SK-N-SH (cell line): Measurements from ENCODE around the gene TCAF1. TPM values are rescaled to one million over a fixed set of nuclear protein-coding genes. Genes with fewer than 3 reads are reported as not detected.

Experiments
- CTCF ChIA-PET: fragments of 300-600, 350-600 bp; formaldehyde crosslinking; extraction: SDS; loops from one replicate; lab custom pipeline; 2021; lab: Yijun Ruan, JAX
- POLR2A ChIA-PET: fragments of 350-600 bp; sonication (Branson Sonifier 250); formaldehyde crosslinking; extraction: SDS; loops from one replicate; lab custom pipeline; 2020; ENCODE audit warnings: antibody characterized with exemption, inconsistent platforms; lab: Yijun Ruan, JAX
- DNase-seq: peaks from one replicate; pipeline ENCODE4 v3.0.0; 2012
- H2AFZ ChIP-seq: fragments of 200-600 bp; sonication (generic); 2 replicates; pipeline ENCODE4 v1.8.1; 2016; ENCODE audit warnings: antibody characterized with exemption, mild to moderate bottlenecking, low read depth
- H3F3A ChIP-seq: fragments of 200-600 bp; sonication (generic); replicated peaks from 2 replicates; pipeline ENCODE3; 2016; ENCODE audit warnings: antibody characterized with exemption, mild to moderate bottlenecking; ENCODE audit not compliant: insufficient read depth
- H3K27ac ChIP-seq, 2 experiments: fragments of 200-500 bp in 1 of 2; fragments of 200-600 bp in 1 of 2; sonication (Bioruptor generic) in 1 of 2; sonication (generic), shearing (Covaris generic) in 1 of 2; 2 replicates each; pipeline versions ENCODE4 v1.5.1 to v1.6.1; 2014 to 2016; ENCODE audit warnings: low read depth in 2 of 2, inconsistent platforms in 1 of 2, low read length in 1 of 2, mild to moderate bottlenecking in 1 of 2, mixed read lengths in 1 of 2
- H3K27me3 ChIP-seq: fragments of 200-600 bp; sonication (generic), shearing (Covaris generic); 2 replicates; pipeline ENCODE4 v1.6.1; 2016; ENCODE audit warnings: mixed run types; ENCODE audit not compliant: insufficient read depth
- H3K36me3 ChIP-seq, 2 experiments: fragments of 200-500 bp in 1 of 2; fragments of 200-600 bp in 1 of 2; sonication (Bioruptor generic) in 1 of 2; sonication (generic) in 1 of 2; replicated peaks in 1 of 2; 2 replicates each; pipeline versions ENCODE3 to v1.5.1; 2014 to 2016; ENCODE audit warnings: low read length in 1 of 2, mild to moderate bottlenecking in 1 of 2; ENCODE audit not compliant: insufficient read depth in 2 of 2, control insufficient read depth in 1 of 2
- H3K4me1 ChIP-seq, 2 experiments: fragments of 200-500 bp in 1 of 2; fragments of 200-600 bp in 1 of 2; sonication (Bioruptor generic) in 1 of 2; sonication (generic), shearing (Covaris generic) in 1 of 2; 2 replicates each; pipeline versions ENCODE4 v1.5.1 to v1.6.1; 2014 to 2016; ENCODE audit warnings: low read depth in 1 of 2, low read length in 1 of 2, mixed run types in 1 of 2; ENCODE audit not compliant: insufficient read depth in 2 of 2, control insufficient read depth in 1 of 2
- H3K4me2 ChIP-seq: fragments of 200-600 bp; sonication (generic), shearing (Covaris generic); 2 replicates; pipeline ENCODE4 v1.6.1; 2017; ENCODE audit warnings: mixed run types
- H3K4me3 ChIP-seq, 2 experiments: fragments of 200-500 bp in 1 of 2; fragments of 200-600 bp in 1 of 2; sonication (Bioruptor generic) in 1 of 2; sonication (generic), shearing (Covaris generic) in 1 of 2; 2 replicates each; pipeline versions ENCODE4 v1.5.1 to v1.8.1; 2014 to 2016; ENCODE audit warnings: low read depth in 2 of 2, inconsistent platforms in 1 of 2, low read length in 1 of 2, mild to moderate bottlenecking in 1 of 2, mixed read lengths in 1 of 2, moderate library complexity in 1 of 2
- H3K79me2 ChIP-seq: fragments of 200-600 bp; sonication (generic); 2 replicates; pipeline ENCODE4 v1.8.1; 2017; ENCODE audit warnings: mild to moderate bottlenecking; ENCODE audit not compliant: insufficient read depth
- H3K9ac ChIP-seq: fragments of 200-600 bp; sonication (generic); 2 replicates; pipeline ENCODE4 v1.6.1; 2017; ENCODE audit warnings: mixed run types
- H3K9me2 ChIP-seq: fragments of 200-600 bp; sonication (generic); 2 replicates; pipeline ENCODE4 v1.6.1; 2017; ENCODE audit warnings: mixed run types
- H3K9me3 ChIP-seq: fragments of 200-600 bp; sonication (generic); 2 replicates; pipeline ENCODE4 v1.6.1; 2017; ENCODE audit warnings: mixed run types, mild to moderate bottlenecking, moderate library complexity
- H4K20me1 ChIP-seq: fragments of 200-600 bp; sonication (generic); 2 replicates; pipeline ENCODE4 v1.6.1; 2017; ENCODE audit warnings: mild to moderate bottlenecking, mixed run types; ENCODE audit not compliant: insufficient read depth
- CHD2 ChIP-seq: fragments of 150-350 bp; IDR thresholded peaks from 2 replicates; pipeline ENCODE4 v1.6.1; 2018; ENCODE audit warnings: low read length; ENCODE audit not compliant: partially characterized antibody
- ELF1 ChIP-seq: IDR thresholded peaks from 2 replicates; pipeline ENCODE4 v1.4.0; 2012
- FOSL2 ChIP-seq: IDR thresholded peaks from 2 replicates; pipeline ENCODE4 v1.4.0; 2012; ENCODE audit warnings: low read depth, mild to moderate bottlenecking, moderate library complexity, borderline replicate concordance
- FOXJ3 ChIP-seq: sonication (generic); formaldehyde crosslinking; IDR thresholded peaks from 2 replicates; pipeline ENCODE4 v1.5.1; 2020; ENCODE audit warnings: mild to moderate bottlenecking, missing genetic modification reagents
- GABPA ChIP-seq: IDR thresholded peaks from 2 replicates; pipeline ENCODE4 v1.4.0; 2012; ENCODE audit warnings: low read depth, mild to moderate bottlenecking
- GATA2 ChIP-seq: sonication (generic); formaldehyde crosslinking; IDR thresholded peaks from 2 replicates; pipeline ENCODE4 v1.5.0; 2020; ENCODE audit warnings: mild to moderate bottlenecking, missing genetic modification reagents
- JUND ChIP-seq: IDR thresholded peaks from 2 replicates; pipeline ENCODE4 v1.4.0; 2012
- MEF2A ChIP-seq: IDR thresholded peaks from 2 replicates; pipeline ENCODE4 v1.4.0; 2012; ENCODE audit warnings: low read depth, borderline replicate concordance
- NRF1 ChIP-seq: IDR thresholded peaks from 2 replicates; pipeline ENCODE4 v1.6.1; 2012; ENCODE audit warnings: low read depth, mild to moderate bottlenecking, low read length
- POLR2AphosphoS5 ChIP-seq: IDR thresholded peaks from 2 replicates; pipeline ENCODE4 v1.6.1; 2012; ENCODE audit warnings: low read depth, low read length
- RAD21 ChIP-seq: IDR thresholded peaks from 2 replicates; pipeline ENCODE4 v1.6.1; 2012; ENCODE audit warnings: mild to moderate bottlenecking, low read length
- RXRA ChIP-seq: IDR thresholded peaks from 2 replicates; pipeline ENCODE4 v1.4.0; 2012; ENCODE audit warnings: low read depth, mild to moderate bottlenecking, borderline replicate concordance
- SIN3A ChIP-seq: IDR thresholded peaks from 2 replicates; pipeline ENCODE4 v1.6.1; 2012; ENCODE audit warnings: low read depth, mild to moderate bottlenecking, low read length, moderate library complexity, borderline replicate concordance
- SMC3 ChIP-seq: IDR thresholded peaks from 2 replicates; pipeline ENCODE4 v1.6.1; 2012; ENCODE audit warnings: low read depth, low read length, improper control_type of control experiment
- TAF1 ChIP-seq: IDR thresholded peaks from 2 replicates; pipeline ENCODE4 v1.6.1; 2012; ENCODE audit warnings: low read depth, mild to moderate bottlenecking, low read length, moderate library complexity, borderline replicate concordance
- TCF12 ChIP-seq: IDR thresholded peaks from 2 replicates; pipeline ENCODE4 v1.4.0; 2012
- YY1 ChIP-seq: IDR thresholded peaks from 2 replicates; pipeline ENCODE4 v1.4.0; 2012; ENCODE audit warnings: low read depth, mild to moderate bottlenecking
- WGBS: methylation state at CpG from one replicate; pipeline ENCODE4 v1.1.6; 2017; ENCODE audit warnings: low lambda C conversion rate; 5-methylcytosine and 5-hydroxymethylcytosine counted together
- polyA plus RNA-seq, 3 experiments: library from polyadenylated mRNA; depleted of rRNA; stranded (reverse); fragments of >200 nt; gene quantifications; 2 replicates each; pipeline ENCODE4 v1.2.3, GENCODE V29; 2012
- TF ChIP-seq, protein P1 (sequence below): IDR thresholded peaks from 2 replicates; pipeline ENCODE4 v1.6.1; 2012; ENCODE audit warnings: mild to moderate bottlenecking, low read depth, low read length, moderate library complexity
- TF ChIP-seq, protein P2 (sequence below): fragments of 200-600 bp; sonication (generic); IDR thresholded peaks from 2 replicates; pipeline ENCODE4 v1.6.1; 2017; ENCODE audit warnings: antibody characterized with exemption, mild to moderate bottlenecking, moderate library complexity
- TF ChIP-seq, protein P3 (sequence below): IDR thresholded peaks from 2 replicates; pipeline ENCODE4 v1.4.0; 2012; ENCODE audit warnings: low read depth, borderline replicate concordance
- TF ChIP-seq, protein P4 (sequence below): fragments of 150-350 bp; IDR thresholded peaks from 2 replicates; pipeline ENCODE4 v1.6.1; 2017; ENCODE audit warnings: antibody characterized with exemption, low read length, low read depth, borderline replicate concordance

TCAF1 gene
- polyA plus RNA-seq, 1 of the 3 experiments (the other 2 are of a cell fraction): 59.0 TPM

DNA sequence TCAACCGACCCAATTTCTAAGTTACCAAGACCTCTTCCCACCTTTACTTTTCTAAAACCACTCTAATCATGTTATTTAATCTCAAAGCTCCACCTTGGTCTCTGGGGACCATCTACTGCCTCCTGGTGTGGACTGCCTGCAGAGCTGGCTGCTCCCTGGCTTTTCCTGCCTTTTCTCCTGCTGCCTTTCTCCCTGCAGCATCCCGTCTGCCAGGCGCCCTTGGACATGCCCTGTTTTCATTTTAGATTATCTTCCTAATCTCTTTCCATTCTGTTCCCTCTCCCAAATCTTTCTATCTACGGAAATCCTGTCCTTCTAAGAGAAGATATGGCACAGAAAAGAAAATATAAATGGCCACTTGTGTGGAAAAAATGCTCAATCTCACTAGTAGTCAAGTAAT is 23.1 kb downstream of the TCAF1 start (continued):
- TF ChIP-seq, protein P1, sequence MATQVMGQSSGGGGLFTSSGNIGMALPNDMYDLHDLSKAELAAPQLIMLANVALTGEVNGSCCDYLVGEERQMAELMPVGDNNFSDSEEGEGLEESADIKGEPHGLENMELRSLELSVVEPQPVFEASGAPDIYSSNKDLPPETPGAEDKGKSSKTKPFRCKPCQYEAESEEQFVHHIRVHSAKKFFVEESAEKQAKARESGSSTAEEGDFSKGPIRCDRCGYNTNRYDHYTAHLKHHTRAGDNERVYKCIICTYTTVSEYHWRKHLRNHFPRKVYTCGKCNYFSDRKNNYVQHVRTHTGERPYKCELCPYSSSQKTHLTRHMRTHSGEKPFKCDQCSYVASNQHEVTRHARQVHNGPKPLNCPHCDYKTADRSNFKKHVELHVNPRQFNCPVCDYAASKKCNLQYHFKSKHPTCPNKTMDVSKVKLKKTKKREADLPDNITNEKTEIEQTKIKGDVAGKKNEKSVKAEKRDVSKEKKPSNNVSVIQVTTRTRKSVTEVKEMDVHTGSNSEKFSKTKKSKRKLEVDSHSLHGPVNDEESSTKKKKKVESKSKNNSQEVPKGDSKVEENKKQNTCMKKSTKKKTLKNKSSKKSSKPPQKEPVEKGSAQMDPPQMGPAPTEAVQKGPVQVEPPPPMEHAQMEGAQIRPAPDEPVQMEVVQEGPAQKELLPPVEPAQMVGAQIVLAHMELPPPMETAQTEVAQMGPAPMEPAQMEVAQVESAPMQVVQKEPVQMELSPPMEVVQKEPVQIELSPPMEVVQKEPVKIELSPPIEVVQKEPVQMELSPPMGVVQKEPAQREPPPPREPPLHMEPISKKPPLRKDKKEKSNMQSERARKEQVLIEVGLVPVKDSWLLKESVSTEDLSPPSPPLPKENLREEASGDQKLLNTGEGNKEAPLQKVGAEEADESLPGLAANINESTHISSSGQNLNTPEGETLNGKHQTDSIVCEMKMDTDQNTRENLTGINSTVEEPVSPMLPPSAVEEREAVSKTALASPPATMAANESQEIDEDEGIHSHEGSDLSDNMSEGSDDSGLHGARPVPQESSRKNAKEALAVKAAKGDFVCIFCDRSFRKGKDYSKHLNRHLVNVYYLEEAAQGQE: no peak
- TF ChIP-seq MEF2A: no peak
- TF ChIP-seq, protein P2, sequence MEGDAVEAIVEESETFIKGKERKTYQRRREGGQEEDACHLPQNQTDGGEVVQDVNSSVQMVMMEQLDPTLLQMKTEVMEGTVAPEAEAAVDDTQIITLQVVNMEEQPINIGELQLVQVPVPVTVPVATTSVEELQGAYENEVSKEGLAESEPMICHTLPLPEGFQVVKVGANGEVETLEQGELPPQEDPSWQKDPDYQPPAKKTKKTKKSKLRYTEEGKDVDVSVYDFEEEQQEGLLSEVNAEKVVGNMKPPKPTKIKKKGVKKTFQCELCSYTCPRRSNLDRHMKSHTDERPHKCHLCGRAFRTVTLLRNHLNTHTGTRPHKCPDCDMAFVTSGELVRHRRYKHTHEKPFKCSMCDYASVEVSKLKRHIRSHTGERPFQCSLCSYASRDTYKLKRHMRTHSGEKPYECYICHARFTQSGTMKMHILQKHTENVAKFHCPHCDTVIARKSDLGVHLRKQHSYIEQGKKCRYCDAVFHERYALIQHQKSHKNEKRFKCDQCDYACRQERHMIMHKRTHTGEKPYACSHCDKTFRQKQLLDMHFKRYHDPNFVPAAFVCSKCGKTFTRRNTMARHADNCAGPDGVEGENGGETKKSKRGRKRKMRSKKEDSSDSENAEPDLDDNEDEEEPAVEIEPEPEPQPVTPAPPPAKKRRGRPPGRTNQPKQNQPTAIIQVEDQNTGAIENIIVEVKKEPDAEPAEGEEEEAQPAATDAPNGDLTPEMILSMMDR: peak; percentile 20; the same call in 1 of the 2 replicates
- peak; percentile 47; the same call in 1 of the 2 replicates for TF ChIP-seq RAD21
- TF ChIP-seq GATA2: peak; percentile 93
- no peak for TF ChIP-seq ELF1
- TF ChIP-seq SIN3A: no peak

DNA sequence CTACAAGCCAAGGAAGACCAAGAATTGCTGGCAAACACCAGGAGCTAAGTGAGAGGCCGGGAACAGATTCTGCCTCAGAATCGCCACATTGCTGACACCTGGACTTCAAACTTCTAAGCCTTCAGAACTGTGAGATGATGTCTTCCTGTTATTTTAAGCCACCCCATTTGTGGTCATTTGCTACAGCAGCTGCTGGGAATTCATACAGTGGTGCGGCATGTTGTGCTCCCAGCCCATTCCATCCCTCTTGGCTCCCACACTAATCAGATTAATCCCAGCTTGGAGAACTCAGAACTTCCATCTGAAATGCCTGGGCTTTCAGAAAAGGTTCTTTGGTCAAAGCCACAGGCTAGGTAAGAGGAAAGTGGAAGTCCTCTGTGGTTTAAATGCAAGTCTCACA is 24.9 kb downstream of the TCAF1 start:
- no peaks in the 10 kb centered on the region for H3K9me3 ChIP-seq
- no peak overlapping the region for H3K9ac ChIP-seq
- H3K79me2 ChIP-seq: peaks cover 61% of the 10 kb centered on the region
- H3K27ac ChIP-seq: no peak overlapping the region; a peak in 1 of 4 replicates
- DNase-seq: no peak
- no peak for TF ChIP-seq GATA2
- TF ChIP-seq, protein P3, sequence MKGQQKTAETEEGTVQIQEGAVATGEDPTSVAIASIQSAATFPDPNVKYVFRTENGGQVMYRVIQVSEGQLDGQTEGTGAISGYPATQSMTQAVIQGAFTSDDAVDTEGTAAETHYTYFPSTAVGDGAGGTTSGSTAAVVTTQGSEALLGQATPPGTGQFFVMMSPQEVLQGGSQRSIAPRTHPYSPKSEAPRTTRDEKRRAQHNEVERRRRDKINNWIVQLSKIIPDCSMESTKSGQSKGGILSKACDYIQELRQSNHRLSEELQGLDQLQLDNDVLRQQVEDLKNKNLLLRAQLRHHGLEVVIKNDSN: no peak
- TF ChIP-seq SMC3: no peak
- TF ChIP-seq JUND: no peak
- TF ChIP-seq MEF2A: no peak
- TF ChIP-seq TAF1: no peak
- TF ChIP-seq GABPA: no peak
- TF ChIP-seq FOXJ3 (CRISPR knock-in tag): no peak
- TF ChIP-seq CHD2: no peak
- TF ChIP-seq FOSL2: no peak
- no peak for TF ChIP-seq POLR2AphosphoS5
- no peak for TF ChIP-seq NRF1
- TF ChIP-seq YY1: no peak
- TF ChIP-seq, protein P4, sequence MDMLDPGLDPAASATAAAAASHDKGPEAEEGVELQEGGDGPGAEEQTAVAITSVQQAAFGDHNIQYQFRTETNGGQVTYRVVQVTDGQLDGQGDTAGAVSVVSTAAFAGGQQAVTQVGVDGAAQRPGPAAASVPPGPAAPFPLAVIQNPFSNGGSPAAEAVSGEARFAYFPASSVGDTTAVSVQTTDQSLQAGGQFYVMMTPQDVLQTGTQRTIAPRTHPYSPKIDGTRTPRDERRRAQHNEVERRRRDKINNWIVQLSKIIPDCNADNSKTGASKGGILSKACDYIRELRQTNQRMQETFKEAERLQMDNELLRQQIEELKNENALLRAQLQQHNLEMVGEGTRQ: no peak
- no peak for TF ChIP-seq TCF12
- no peak for TF ChIP-seq RXRA
- H4K20me1 ChIP-seq: peaks cover 15% of the 10 kb centered on the region; the same call in 1 of the 2 replicates
- H3K4me3 ChIP-seq: no peak overlapping the region
- POLR2A ChIA-PET: no interaction called here
- no peaks in the 10 kb centered on the region for H3K9me2 ChIP-seq
- peaks cover 33 to 47% of the 10 kb centered on the region in 2 experiments for H3K36me3 ChIP-seq
- no peak overlapping the region for H2AFZ ChIP-seq
- 97% methylated on average over 3 of the region's 3 CpGs for WGBS
- peaks cover 4% of the 10 kb centered on the region for H3F3A ChIP-seq
- H3K27me3 ChIP-seq: no peaks in the 10 kb centered on the region
- CTCF ChIA-PET: interaction anchor here (1.1 kb wide), 1 partner anchor 23 kb away, joined by 4 read pairs; no protein-coding TSS in a partner anchor
- H3K4me2 ChIP-seq: no peak overlapping the region
- H3K4me1 ChIP-seq: peaks cover 6 to 36% of the 10 kb centered on the region in 2 experiments; a peak in 3 of 4 replicates
